H1 (cell line): ENCODE data around the gene GCKR.
"Not testable (repeated sequence)": the region's sequence is repeated elsewhere in the genome, so short reads cannot be mapped to it uniquely, and the experiment has no call there.

Experiments used
- ATF2 ChIP-seq: IDR thresholded peaks from 2 replicates; pipeline ENCODE4 v1.6.1; 2012; ENCODE audit warnings: low read length, inconsistent platforms
- CTBP2 ChIP-seq: IDR thresholded peaks from 2 replicates; pipeline ENCODE4 v1.7.0; 2011; ENCODE audit warnings: borderline replicate concordance, mild to moderate bottlenecking, moderate library complexity, mixed read lengths, low read length; ENCODE audit not compliant: insufficient read depth, insufficient read length
- CTCF ChIP-seq, 3 experiments: IDR thresholded peaks; 1 replicate in 2 of 3; 2 replicates in 1 of 3; pipeline versions ENCODE4 v1.5.1 to v1.6.1; 2011; ENCODE audit warnings: low read length in 3 of 3, mild to moderate bottlenecking in 3 of 3, inconsistent platforms in 2 of 3, low read depth in 1 of 3, moderate library complexity in 1 of 3; ENCODE audit not compliant: insufficient read depth in 1 of 3; ENCODE audit errors: control extremely low read depth in 1 of 3
- FOSL1 ChIP-seq: IDR thresholded peaks from 2 replicates; pipeline ENCODE4 v1.6.1; 2011; ENCODE audit warnings: mild to moderate bottlenecking, low read depth, low read length, moderate library complexity; ENCODE audit not compliant: insufficient read depth
- JUN ChIP-seq: IDR thresholded peaks from 2 replicates; pipeline ENCODE4 v1.6.1; 2011; ENCODE audit warnings: low read depth, mild to moderate bottlenecking, improper control_type of control experiment, low read length
- KDM5A ChIP-seq: fragments of 200-600 bp; IDR thresholded peaks from 2 replicates; pipeline ENCODE4 v1.7.1; 2012; ENCODE audit warnings: mild to moderate bottlenecking, low read length, inconsistent platforms, mixed read lengths
- POLR2AphosphoS5 ChIP-seq: IDR thresholded peaks from 2 replicates; pipeline ENCODE4 v1.6.1; 2011; ENCODE audit warnings: low read depth, low read length
- SAP30 ChIP-seq: fragments of 300-600 bp; sonication (generic); IDR thresholded peaks from 2 replicates; pipeline ENCODE4 v1.7.1; 2012; ENCODE audit warnings: low read length, moderate library complexity, mild to moderate bottlenecking, inconsistent platforms; ENCODE audit not compliant: insufficient read depth, insufficient replicate concordance
- SP1 ChIP-seq: IDR thresholded peaks from 2 replicates; pipeline ENCODE4 v1.6.1; 2011; ENCODE audit warnings: low read depth, low read length
- TBP ChIP-seq: IDR thresholded peaks from 2 replicates; pipeline ENCODE4 v1.6.1; 2011; ENCODE audit warnings: low read depth, low read length, improper control_type of control experiment
- YY1 ChIP-seq: IDR thresholded peaks from 2 replicates; pipeline ENCODE4 v1.6.1; 2011; ENCODE audit warnings: low read depth, mild to moderate bottlenecking, low read length

GRCh38 chr2:27538839-27539450 lies 42.3 kb downstream of the GCKR start:
- TF ChIP-seq ATF2; YY1; SP1; CTCF (IDR thresholded peaks at IDR 0.05; ENCODE audit: control extremely low read depth in 1 of 3, insufficient read depth in 1 of 3, low read depth in 1 of 3, low read length in 3 of 3); JUN; SAP30; CTBP2; TBP; KDM5A; FOSL1; POLR2AphosphoS5: not testable (repeated sequence)
